Raji (cell line): Measurements from ENCODE around the gene MFNG.

ENCODE experiments used
- POLR2A ChIP-seq: IDR thresholded peaks from 2 replicates; pipeline ENCODE4 v1.6.1; 2011; ENCODE audit warnings: low read depth, low read length, control low read depth; ENCODE audit not compliant: insufficient read depth

Gene MFNG

GRCh38 chr22:37430941-37431340 is 55.2 kb downstream of the MFNG start:
- TF ChIP-seq POLR2A, result no peak

- TF ChIP-seq POLR2A, result no peak
Observed at GRCh38 chr22:37428649-37429586, 57.3 kb downstream of the MFNG start.

- no peak for TF ChIP-seq POLR2A
Observed at GRCh38 chr22:37427711-37428635, 58.2 kb downstream of the MFNG start.

DNA sequence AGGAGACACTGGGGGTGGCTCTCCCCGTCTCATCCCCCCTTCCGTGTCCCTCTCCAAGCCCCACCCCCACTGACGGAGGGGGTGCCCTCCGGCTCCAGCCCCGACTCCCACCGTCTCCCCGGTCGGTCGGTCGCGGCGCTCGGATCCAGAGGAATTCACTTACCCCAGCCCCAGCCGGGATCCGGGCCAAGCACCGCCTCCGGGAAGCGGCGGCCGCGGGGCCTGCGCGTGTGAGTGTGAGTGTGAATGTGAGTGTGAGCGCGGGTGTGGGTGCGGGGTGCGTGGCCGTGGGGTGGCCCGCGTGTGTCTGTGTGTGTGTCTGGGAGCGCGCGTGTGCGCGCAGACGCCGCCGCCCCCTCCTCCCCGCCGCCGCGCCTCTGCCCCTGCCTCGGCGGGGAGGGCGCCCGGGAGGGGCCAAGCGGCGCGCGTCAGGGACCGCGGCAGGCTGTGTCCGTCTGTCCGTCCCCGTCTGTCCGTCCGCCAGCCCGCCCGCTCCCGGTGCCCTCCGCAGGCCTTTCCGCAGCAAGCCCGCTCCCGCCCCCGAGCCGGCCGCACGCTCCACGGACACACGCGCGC is 59.0 kb downstream of the MFNG start, which contains the start of gene ELFN2:
Gene ELFN2, minus strand, starts transcription at position 345 of the 576 bp plus-strand sequence. CDS start 51,945 bp downstream, outside the sequence.
- TF ChIP-seq POLR2A, result no peak

- TF ChIP-seq POLR2A, result no peak
Observed at GRCh38 chr22:37426706-37427134, 59.5 kb downstream of the MFNG start.

DNA sequence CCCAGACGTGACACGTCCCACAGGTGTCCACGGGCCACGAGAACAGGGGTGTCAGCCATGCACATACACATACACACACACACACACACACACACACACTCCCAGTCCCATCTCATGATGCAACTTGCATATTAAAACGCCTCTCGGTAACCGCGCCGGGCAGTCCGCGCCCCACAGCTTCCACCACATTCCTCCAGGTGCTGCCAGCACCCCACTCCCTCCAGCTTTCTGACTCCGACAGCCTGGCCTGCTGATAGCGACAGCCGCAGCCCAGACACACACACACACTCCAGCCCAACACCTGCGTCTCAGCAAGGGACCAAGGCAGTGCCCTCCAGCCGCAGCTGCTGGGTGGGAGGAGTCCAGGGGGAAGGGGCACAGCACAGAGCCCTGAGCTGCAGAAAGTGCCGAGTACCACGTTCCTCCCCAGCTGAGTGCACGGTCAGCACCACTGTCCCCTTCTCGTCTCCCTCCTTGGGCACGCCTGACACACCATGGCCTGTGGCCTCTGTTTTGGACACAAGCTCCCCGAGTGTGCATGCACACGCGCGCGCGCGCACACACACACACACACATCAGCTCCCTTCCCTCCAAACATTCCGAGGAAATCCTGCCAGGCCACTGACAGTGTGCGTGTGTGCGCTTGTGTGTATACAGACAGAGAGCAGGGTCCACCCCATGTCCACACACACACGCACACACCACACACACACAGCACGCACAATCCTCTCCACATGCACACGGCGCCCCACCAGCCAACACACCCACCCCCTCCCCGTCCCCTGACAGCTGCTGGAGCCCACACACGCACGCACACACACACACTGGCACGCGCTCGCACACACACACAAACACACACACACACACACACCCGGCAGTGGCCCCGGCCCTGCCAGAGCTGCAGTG is 60.1 kb downstream of the MFNG start:
- no peak for TF ChIP-seq POLR2A

DNA sequence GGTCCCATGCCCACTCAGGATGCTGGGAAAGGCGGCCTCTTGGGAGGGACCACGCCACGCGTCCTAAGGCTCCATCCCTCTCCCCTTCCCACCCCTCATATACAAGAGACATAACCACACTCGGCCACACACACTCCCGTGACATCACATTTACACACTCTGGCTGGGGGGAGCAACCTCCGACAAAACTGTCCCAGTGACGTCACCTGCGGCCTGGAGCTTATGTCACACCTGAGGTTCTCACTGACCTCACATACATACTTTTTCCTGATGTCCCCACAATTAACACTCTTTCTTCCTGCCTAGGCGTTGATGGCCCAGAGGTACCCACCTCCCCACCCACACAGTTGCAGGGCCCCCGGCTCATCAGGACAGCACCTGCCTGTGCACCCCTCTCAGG is 60.8 kb downstream of the MFNG start:
- TF ChIP-seq POLR2A, result no peak

- TF ChIP-seq POLR2A, result no peak
Observed at GRCh38 chr22:37423283-37423682, 62.9 kb downstream of the MFNG start.

GRCh38 chr22:37421468-37421877 is 64.7 kb downstream of the MFNG start:
- no peak for TF ChIP-seq POLR2A

DNA sequence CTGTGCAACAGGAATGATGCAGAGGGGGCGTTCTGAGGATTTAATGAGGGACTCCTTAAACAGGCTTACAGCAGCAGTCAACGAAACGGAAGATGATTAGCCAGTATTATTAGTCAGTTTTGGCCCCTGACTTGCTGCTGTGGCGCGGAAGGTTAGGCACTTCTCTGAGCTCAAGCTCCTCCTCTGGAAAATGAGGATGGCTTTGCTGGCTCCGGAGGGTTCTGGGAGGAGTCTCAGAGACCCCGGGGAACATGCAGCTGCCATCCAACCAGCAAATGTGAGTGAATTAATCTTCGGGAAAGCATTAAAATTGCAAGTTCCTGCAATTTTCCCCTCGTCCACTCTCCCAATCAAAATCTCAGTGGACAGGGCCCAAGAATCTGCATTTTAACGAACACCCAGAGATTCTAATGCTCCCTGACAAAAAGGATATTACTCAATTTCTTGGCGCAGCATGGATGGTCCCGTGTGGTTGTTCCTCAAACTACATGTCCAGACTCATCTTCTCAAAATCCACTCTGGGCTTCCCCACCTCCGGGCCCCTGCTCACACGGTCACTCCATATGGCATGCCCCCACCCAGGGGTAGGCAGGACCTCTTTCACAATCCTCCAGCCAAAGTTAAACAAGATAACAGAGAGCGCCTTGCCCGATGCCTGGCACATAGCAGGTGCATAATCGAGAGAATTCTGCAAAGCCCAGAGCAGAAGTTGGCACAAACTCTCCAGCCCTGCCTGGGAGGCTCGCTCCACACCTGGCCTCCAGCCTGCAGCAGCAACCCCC is 65.3 kb downstream of the MFNG start:
- TF ChIP-seq POLR2A, result no peak

DNA sequence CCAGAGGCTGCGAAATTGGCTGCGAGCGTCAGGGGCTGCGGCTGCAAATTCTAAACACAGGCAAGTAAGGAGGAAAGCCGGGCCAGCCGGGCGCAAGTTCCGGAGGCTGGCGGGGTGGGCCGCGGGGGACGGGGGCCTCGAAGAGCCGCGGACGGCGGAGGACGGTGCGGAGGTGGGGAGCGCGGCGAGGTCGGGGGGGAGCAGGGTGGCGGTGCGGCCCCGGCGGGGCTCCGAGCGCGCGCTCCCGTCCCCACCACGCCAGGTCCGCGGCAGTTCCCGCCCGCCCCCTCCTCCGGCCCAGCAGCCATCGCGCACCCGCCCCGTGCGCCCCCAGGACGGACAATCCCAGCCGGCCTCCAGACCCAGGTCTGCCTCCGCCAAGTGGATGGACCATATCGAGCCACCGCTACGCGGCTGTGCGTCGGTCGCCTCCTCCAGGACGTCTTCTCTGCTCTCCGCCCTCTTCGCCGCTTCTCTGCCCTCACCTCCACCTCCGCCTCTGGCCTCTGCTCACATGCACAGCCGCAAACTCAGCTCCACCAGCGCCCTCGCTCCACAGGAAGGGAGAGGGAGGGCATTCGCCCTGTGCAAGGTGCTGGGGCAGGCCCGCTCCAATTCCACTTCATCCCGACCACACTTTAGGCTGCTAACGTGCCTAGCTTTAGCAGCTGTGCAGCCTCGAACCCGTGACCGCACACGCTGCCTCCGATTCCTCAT is 66.1 kb downstream of the MFNG start:
- TF ChIP-seq POLR2A, result no peak

DNA sequence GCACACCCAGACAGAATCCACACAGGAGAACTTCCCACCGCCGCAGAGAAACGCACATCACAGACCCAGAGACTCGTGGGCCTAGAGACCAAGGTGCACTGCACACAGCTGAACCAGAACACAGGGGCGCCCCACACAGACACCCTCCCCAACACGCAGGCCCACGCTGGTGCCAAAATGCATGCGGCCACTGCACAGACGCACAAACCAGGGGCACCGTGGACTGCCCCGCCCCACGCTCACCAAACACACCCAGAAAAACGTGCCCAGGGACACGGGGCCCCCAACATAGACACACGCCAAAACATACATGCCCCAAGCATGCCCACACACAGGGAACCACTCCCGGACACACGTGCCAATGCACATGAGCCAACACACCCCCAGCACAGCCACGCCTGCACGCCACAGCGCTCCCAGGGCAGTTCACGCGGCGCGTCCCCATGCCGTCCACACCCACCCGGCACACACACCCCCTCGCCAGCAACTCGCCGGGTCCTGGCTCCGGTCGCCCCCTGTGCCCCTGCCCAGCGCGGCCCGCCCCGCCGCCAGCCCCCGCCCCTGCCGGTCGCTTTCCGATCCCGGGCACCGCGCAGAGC is 66.7 kb downstream of the MFNG start:
- no peak for TF ChIP-seq POLR2A
